Measurements from ENCODE around the gene TBC1D14.

Gene TBC1D14

DNA sequence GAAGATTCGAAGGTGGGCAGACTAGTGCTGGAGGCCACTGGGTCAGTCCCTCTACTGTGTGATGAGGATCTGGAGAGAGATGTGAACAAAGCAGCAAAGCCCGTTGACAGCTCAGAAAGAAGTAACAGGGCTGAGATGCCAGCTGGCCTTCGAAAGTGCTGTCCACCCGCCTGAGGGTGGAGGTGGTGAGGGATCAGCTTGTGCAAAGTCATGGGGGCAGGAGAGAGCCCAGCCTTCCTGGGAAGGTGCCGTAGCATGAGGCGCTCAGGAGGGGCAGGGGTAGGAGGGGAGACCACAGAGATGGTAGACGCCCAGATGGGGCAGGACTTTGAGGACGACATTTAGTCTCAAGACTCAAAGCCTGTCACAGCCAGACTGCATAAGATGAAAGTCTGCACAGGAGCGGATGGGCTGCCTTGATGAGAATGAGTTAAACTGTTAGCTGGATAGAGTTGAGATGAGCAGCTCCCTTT is 19.7 kb downstream of the TBC1D14 start:
- TF ChIP-seq, protein P1, sequence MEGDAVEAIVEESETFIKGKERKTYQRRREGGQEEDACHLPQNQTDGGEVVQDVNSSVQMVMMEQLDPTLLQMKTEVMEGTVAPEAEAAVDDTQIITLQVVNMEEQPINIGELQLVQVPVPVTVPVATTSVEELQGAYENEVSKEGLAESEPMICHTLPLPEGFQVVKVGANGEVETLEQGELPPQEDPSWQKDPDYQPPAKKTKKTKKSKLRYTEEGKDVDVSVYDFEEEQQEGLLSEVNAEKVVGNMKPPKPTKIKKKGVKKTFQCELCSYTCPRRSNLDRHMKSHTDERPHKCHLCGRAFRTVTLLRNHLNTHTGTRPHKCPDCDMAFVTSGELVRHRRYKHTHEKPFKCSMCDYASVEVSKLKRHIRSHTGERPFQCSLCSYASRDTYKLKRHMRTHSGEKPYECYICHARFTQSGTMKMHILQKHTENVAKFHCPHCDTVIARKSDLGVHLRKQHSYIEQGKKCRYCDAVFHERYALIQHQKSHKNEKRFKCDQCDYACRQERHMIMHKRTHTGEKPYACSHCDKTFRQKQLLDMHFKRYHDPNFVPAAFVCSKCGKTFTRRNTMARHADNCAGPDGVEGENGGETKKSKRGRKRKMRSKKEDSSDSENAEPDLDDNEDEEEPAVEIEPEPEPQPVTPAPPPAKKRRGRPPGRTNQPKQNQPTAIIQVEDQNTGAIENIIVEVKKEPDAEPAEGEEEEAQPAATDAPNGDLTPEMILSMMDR (IDR thresholded peaks at IDR 0.05; ENCODE audit: low read depth, low read length), result no peak

DNA sequence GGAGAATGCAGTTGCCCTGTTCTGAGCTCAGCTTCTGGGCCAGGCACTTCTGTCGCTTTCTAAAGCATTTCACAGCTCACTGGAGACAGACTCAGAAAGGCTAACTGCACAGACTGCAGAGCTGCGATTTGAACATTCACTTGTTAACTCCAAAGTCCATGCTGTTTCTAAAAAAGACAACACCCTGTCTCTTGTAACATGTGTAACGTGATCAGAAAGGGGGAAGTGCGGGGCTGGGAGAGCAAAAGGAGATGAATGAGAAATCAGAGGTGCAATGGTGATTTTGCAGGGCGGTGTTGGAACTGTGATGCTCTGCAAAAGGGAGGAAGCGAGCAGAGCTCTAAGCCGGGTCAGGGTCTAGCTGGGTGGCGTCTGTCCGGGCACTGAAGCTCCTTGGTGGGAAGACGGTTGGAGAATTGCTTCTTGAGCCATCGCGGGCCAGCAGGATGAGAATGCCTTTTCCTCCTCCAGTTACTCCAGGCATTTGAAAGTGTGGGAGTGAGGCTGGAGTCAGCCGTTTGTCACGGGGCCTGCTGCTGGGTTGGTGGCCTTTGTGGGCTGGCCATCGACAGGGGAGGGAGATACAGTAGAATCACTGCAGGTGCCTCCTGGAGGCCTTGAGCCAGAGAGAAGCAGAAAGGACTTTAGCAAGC is 20.3 kb downstream of the TBC1D14 start:
- H3K4me3 ChIP-seq (ENCODE audit: low read depth, low read length), result no peak overlapping the region
- no peaks in the 10 kb centered on the region for H3K4me1 ChIP-seq
- H3K27me3 ChIP-seq, result no peaks in the 10 kb centered on the region
- no peaks in the 10 kb centered on the region for H3K9me3 ChIP-seq
- H3K36me3 ChIP-seq, result no peaks in the 10 kb centered on the region
- DNase-seq, result no peak
- TF ChIP-seq, protein P1 (IDR thresholded peaks at IDR 0.05; ENCODE audit: low read depth, low read length), result no peak

More for the DNA sequence above, 19.7 kb downstream of the TBC1D14 start:
- Histone ChIP-seq H3K36me3 (no peaks in the 10 kb centered on the region), H3K9me3 (no peaks in the 10 kb centered on the region), H3K27me3 (no peaks in the 10 kb centered on the region), H3K4me1 (no peaks in the 10 kb centered on the region), H3K4me3 (ENCODE audit: low read depth, low read length) (no peak overlapping the region)
- no peak for DNase-seq

DNA sequence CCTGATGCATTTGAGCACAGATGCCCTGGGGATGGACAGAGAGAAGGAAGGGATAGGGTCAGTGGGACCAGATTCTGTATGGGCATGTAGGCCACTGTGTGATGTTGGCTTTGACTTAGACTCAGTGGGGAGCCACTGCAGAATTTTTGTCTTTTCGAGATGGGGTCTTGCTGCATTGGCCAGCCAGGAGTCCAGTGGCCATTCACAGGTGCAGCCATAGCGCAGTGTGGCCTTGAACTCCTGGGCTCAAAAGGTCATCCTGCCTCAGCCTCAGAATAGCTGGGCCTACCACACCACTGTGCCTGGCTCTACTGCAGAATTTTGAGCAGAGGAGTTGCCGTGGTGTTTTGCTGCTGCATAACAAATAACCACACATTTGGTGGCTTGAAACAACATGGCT is 22.8 kb downstream of the TBC1D14 start:
- H3K4me1 ChIP-seq, result no peaks in the 10 kb centered on the region
- TF ChIP-seq, protein P1 (IDR thresholded peaks at IDR 0.05; ENCODE audit: low read depth, low read length), result no peak
- H3K36me3 ChIP-seq, result no peaks in the 10 kb centered on the region

DNA sequence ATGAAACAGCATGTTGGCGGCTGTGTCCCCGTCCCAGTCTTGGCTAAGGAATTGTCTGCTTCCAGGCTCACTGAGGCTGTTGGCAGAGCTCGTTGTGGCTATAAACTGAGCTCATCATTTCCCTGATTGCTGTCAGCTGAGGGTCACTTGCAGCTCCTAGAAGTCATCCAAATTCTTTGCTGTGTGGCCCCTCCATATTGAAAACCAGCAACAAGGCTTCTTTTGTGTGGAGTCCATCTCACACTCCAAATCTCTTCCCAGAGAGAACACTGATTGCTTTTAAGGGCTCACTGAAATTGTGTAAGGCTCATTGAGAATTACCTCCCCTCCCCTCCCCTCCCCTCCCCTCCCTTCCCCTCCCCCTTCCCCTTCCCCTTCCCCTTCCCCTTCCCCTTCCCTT is 23.3 kb downstream of the TBC1D14 start:
- no peak overlapping the region for H3K4me3 ChIP-seq (ENCODE audit: low read depth, low read length)
- no peaks in the 10 kb centered on the region for H3K4me1 ChIP-seq
- no peaks in the 10 kb centered on the region for H3K36me3 ChIP-seq
- TF ChIP-seq, protein P1 (IDR thresholded peaks at IDR 0.05; ENCODE audit: low read depth, low read length), result no peak
- no peaks in the 10 kb centered on the region for H3K9me3 ChIP-seq
- H3K27me3 ChIP-seq, result no peaks in the 10 kb centered on the region
- DNase-seq, result no peak

More for the DNA sequence above, 22.8 kb downstream of the TBC1D14 start:
- no peaks in the 10 kb centered on the region for H3K9me3 ChIP-seq
- H3K4me3 ChIP-seq (ENCODE audit: low read depth, low read length), result no peak overlapping the region
- H3K27me3 ChIP-seq, result no peaks in the 10 kb centered on the region
- no peak for DNase-seq

DNA sequence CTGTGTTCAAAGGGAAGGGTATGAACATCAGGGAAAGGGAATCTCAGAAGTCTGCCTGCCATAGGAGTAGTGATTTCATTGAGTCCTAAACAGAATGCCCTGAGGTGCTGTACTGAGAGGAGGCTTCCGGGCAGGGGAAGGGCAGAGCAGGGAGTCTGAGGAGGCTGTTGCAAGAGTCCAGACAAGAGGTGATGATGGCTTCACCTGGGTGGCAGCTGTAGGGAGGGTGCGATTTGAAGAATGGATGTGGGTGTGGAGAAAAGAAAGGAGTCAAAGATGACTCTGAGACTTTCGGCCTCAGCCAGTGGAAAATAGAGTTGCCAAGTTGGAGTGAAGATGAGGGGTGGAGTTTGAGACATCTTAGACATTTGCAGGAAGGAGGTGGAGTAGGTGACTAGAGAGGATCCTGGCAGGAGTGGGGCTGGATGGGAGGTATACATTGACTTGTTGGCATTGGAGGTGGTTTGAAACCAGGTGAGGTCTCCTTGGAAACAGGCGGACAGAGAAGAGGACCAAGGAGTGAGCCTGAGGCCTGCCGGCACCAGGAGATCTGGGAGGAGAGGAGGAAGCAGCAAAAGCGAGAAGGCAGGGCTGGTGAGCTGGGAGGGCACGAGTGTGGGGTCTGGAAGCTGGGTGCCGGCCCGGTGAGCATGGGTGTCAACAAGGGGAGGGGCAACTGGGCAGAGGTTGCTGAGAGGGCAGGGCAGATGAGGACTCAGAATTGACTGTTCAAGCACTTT is 24.2 kb downstream of the TBC1D14 start:
- no peaks in the 10 kb centered on the region for H3K9me3 ChIP-seq
- no peak overlapping the region for H3K4me3 ChIP-seq (ENCODE audit: low read depth, low read length)
- DNase-seq, result no peak
- TF ChIP-seq, protein P1 (IDR thresholded peaks at IDR 0.05; ENCODE audit: low read depth, low read length), result no peak
- no peaks in the 10 kb centered on the region for H3K27me3 ChIP-seq
- H3K36me3 ChIP-seq, result no peaks in the 10 kb centered on the region
- H3K4me1 ChIP-seq, result no peaks in the 10 kb centered on the region

- TF ChIP-seq, protein P1 (IDR thresholded peaks at IDR 0.05; ENCODE audit: low read depth, low read length), result no peak
- Histone ChIP-seq H3K4me3 (ENCODE audit: low read depth, low read length) (no peak overlapping the region), H3K4me1 (no peaks in the 10 kb centered on the region), H3K36me3 (no peaks in the 10 kb centered on the region), H3K27me3 (no peaks in the 10 kb centered on the region), H3K9me3 (no peaks in the 10 kb centered on the region)
- no peak for DNase-seq
Measured at GRCh38 chr4:6935965-6936364, 26.3 kb downstream of the TBC1D14 start.

Data from BE2C (cell line).